GM23338 (cell line): ENCODE results near the gene THRA.

Experiments
- JUNB ChIP-seq: IDR thresholded peaks from one replicate; pipeline ENCODE4 v1.6.1; 2016; ENCODE audit warnings: antibody characterized with exemption; ENCODE audit not compliant: unreplicated experiment
- POLR2AphosphoS5 ChIP-seq: IDR thresholded peaks from 2 replicates; pipeline ENCODE4 v1.6.1; 2016; ENCODE audit warnings: antibody characterized with exemption, low read depth

GRCh38 chr17:40063901-40064531 lies 1.3 kb downstream of the THRA start:
- TF ChIP-seq POLR2AphosphoS5 (no peak), JUNB (no peak)
